IMR-90 (cell line): ENCODE results near the gene ZSCAN31. TPM values are rescaled to one million over a fixed set of nuclear protein-coding genes. Genes with fewer than 3 reads are reported as not detected.

Experiments used
- ATAC-seq: fragments of 200-7000 bp; cut with Tn5 transposase; 2 replicates; pipeline ENCODE4 v1.9.1; 2020; ENCODE audit warnings: low read depth, mild to moderate bottlenecking, moderate library complexity
- BruUV-seq: library from RNA; stranded (reverse); fragments of 400-500 nt; replicated peaks from 2 replicates; lab custom pipeline; 2021; lab: Mats Ljungman, UMichigan
- CTCF ChIA-PET: fragments of 300-600 bp; formaldehyde crosslinking; extraction: SDS; loops from one replicate; lab custom pipeline; 2021; ENCODE audit warnings: antibody characterized with exemption; lab: Yijun Ruan, JAX
- POLR2A ChIA-PET: fragments of 300-600 bp; sonication (Branson Sonifier 250); formaldehyde crosslinking; loops from one replicate; lab custom pipeline; 2022; ENCODE audit warnings: antibody characterized with exemption; ENCODE audit not compliant: unreplicated experiment; lab: Charles Lee
- DNase-seq: peaks from one replicate; pipeline ENCODE4 v3.0.0; 2013
- H2AFZ ChIP-seq: replicated peaks from 2 replicates; pipeline ENCODE3; 2013; ENCODE audit warnings: low read length, mild to moderate bottlenecking; ENCODE audit not compliant: poor library complexity
- H2AK5ac ChIP-seq: 2 replicates; pipeline ENCODE4 v1.6.1; 2013; ENCODE audit warnings: low read depth, low read length, inconsistent platforms
- H2AK9ac ChIP-seq: replicated peaks from 2 replicates; pipeline ENCODE3; 2013; ENCODE audit warnings: mild to moderate bottlenecking, low read depth, low read length, moderate library complexity; ENCODE audit not compliant: poor library complexity
- H2BK120ac ChIP-seq: 2 replicates; pipeline ENCODE4 v1.6.1; 2013; ENCODE audit warnings: low read depth, low read length, inconsistent platforms
- H2BK15ac ChIP-seq: 3 replicates; pipeline ENCODE4 v1.6.1; 2013; ENCODE audit warnings: low read depth, low read length, inconsistent platforms
- H2BK20ac ChIP-seq: 2 replicates; pipeline ENCODE4 v1.6.1; 2013; ENCODE audit warnings: low read depth, mild to moderate bottlenecking, inconsistent platforms, low read length, moderate library complexity
- H2BK5ac ChIP-seq: 2 replicates; pipeline ENCODE4 v1.6.1; 2013; ENCODE audit warnings: mild to moderate bottlenecking, low read depth, low read length, inconsistent platforms; ENCODE audit not compliant: poor library complexity, severe bottlenecking
- H3K14ac ChIP-seq: replicated peaks from 2 replicates; pipeline ENCODE4 v1.6.1; 2013; ENCODE audit warnings: low read depth, low read length, inconsistent platforms
- H3K18ac ChIP-seq: 2 replicates; pipeline ENCODE4 v1.6.1; 2013; ENCODE audit warnings: low read depth, low read length, control low read depth
- H3K23ac ChIP-seq: 2 replicates; pipeline ENCODE4 v1.6.1; 2013; ENCODE audit warnings: low read depth, low read length, inconsistent platforms
- H3K27ac ChIP-seq: 2 replicates; pipeline ENCODE4 v1.5.1; 2013; ENCODE audit warnings: mild to moderate bottlenecking, control low read depth, low read length; ENCODE audit not compliant: insufficient read depth
- H3K27me3 ChIP-seq: 2 replicates; pipeline ENCODE4 v1.6.1; 2013; ENCODE audit warnings: low read length; ENCODE audit not compliant: control insufficient read depth, insufficient read depth
- H3K36me3 ChIP-seq: 2 replicates; pipeline ENCODE4 v1.6.1; 2013; ENCODE audit warnings: low read length, mixed read lengths; ENCODE audit not compliant: control insufficient read depth, insufficient read depth
- H3K4ac ChIP-seq: 2 replicates; pipeline ENCODE4 v1.6.1; 2013; ENCODE audit warnings: low read depth, low read length, inconsistent platforms
- H3K4me1 ChIP-seq: 2 replicates; pipeline ENCODE4 v1.6.1; 2013; ENCODE audit warnings: low read length, mixed read lengths; ENCODE audit not compliant: control insufficient read depth, insufficient read depth
- H3K4me2 ChIP-seq: 2 replicates; pipeline ENCODE4 v1.6.1; 2013; ENCODE audit warnings: low read depth, mild to moderate bottlenecking, control low read depth, low read length, moderate library complexity
- H3K4me3 ChIP-seq: 2 replicates; pipeline ENCODE4 v1.5.1; 2013; ENCODE audit warnings: low read depth, mild to moderate bottlenecking, control low read depth, low read length, moderate library complexity; ENCODE audit not compliant: insufficient read depth
- H3K56ac ChIP-seq: 2 replicates; pipeline ENCODE4 v1.6.1; 2013; ENCODE audit warnings: low read length, inconsistent platforms; ENCODE audit not compliant: insufficient read depth; ENCODE audit errors: extremely low read depth
- H3K79me1 ChIP-seq, 2 experiments: 2 replicates each; pipeline ENCODE4 v1.6.1; 2013; ENCODE audit warnings: low read length in 2 of 2, inconsistent platforms in 1 of 2, low read depth in 1 of 2
- H3K9ac ChIP-seq: 2 replicates; pipeline ENCODE4 v1.6.1; 2013; ENCODE audit warnings: low read depth, low read length, control low read depth
- H3K9me1 ChIP-seq: 2 replicates; pipeline ENCODE4 v1.6.1; 2013; ENCODE audit warnings: low read length, inconsistent platforms; ENCODE audit not compliant: insufficient read depth
- H3K9me3 ChIP-seq: 2 replicates; pipeline ENCODE4 v1.6.1; 2013; ENCODE audit warnings: low read length; ENCODE audit not compliant: control insufficient read depth, insufficient read depth
- H4K20me1 ChIP-seq: 2 replicates; pipeline ENCODE4 v1.6.1; 2013; ENCODE audit warnings: low read length, inconsistent platforms; ENCODE audit not compliant: insufficient read depth
- H4K5ac ChIP-seq: 2 replicates; pipeline ENCODE4 v1.6.1; 2013; ENCODE audit warnings: mild to moderate bottlenecking, low read depth, low read length, control low read depth
- H4K8ac ChIP-seq, 2 experiments: 2 replicates each; pipeline ENCODE4 v1.6.1; 2013; ENCODE audit warnings: low read depth in 2 of 2, low read length in 2 of 2, control low read depth in 1 of 2, inconsistent platforms in 1 of 2
- H4K91ac ChIP-seq: 2 replicates; pipeline ENCODE4 v1.6.1; 2013; ENCODE audit warnings: low read depth, low read length, inconsistent platforms; ENCODE audit not compliant: insufficient read depth
- CHD1 ChIP-seq: IDR thresholded peaks from 2 replicates; pipeline ENCODE4 v1.6.1; 2012; ENCODE audit warnings: low read depth, low read length, improper control_type of control experiment
- CTCF ChIP-seq: conservative IDR thresholded peaks from 2 replicates; pipeline ENCODE4 v1.5.1; 2012; ENCODE audit warnings: mild to moderate bottlenecking, low read depth, low read length, improper control_type of control experiment
- FOS ChIP-seq: fragments of 150-350 bp; IDR thresholded peaks from 2 replicates; pipeline ENCODE4 v1.6.1; 2016; ENCODE audit warnings: low read depth, low read length
- MXI1 ChIP-seq: IDR thresholded peaks from 2 replicates; pipeline ENCODE4 v1.6.1; 2012; ENCODE audit warnings: low read depth, mild to moderate bottlenecking, low read length, moderate library complexity, borderline replicate concordance
- NFE2L2 ChIP-seq: fragments of 150-350 bp; IDR thresholded peaks from 2 replicates; pipeline ENCODE4 v1.6.1; 2016; ENCODE audit warnings: low read depth, mild to moderate bottlenecking, low read length
- RFX5 ChIP-seq: IDR thresholded peaks from 2 replicates; pipeline ENCODE4 v1.8.0; 2012; ENCODE audit warnings: low read depth, mild to moderate bottlenecking, low read length, moderate library complexity
- WGBS, 2 experiments: methylation state at CpG; one replicate each; pipeline versions ENCODE4 v1.1.5 to v1.1.7; 2013; ENCODE audit warnings: missing lambda C conversion rate in 2 of 2; ENCODE audit not compliant: insufficient read length in 1 of 2; ENCODE audit errors: extremely low coverage in 2 of 2; 5-methylcytosine and 5-hydroxymethylcytosine counted together
- dilution Hi-C: fragments of 300-500 bp; cut with HindIII; formaldehyde crosslinking; loops from one replicate; pipeline ENCODE4 v1.14.3; 2018; ENCODE audit warnings: low sequenced_read_pairs; ENCODE audit not compliant: unreplicated experiment
- in situ Hi-C: fragments of 300-500 bp; cut with MboI; formaldehyde crosslinking; loops from 3 replicates; pipeline ENCODE4 v1.14.3; 2019; ENCODE audit warnings: low sequenced_read_pairs, inconsistent platforms, mixed read lengths
- intact Hi-C: fragments of 100-400 bp; cut with micrococcal nuclease; formaldehyde crosslinking; loops from 2 replicates; pipeline ENCODE4 v1.10.0; 2022
- polyA plus RNA-seq, 3 experiments: library from polyadenylated mRNA; depleted of rRNA; stranded (reverse); fragments of >200 nt; gene quantifications; 2 replicates each; pipeline ENCODE4 v1.2.3, GENCODE V29; 2012; ENCODE audit warnings: low replicate concordance in 1 of 3
- total RNA-seq: library from RNA; depleted of rRNA; stranded (reverse); fragments of >200 nt; gene quantifications from 2 replicates; pipeline ENCODE4 v1.2.3, GENCODE V29; 2012

Gene ZSCAN31
- total and polyA plus RNA-seq, 2 of the 4 experiments (the other 2 are of a cell fraction), result 1.4 to 4.7 TPM

- in situ Hi-C loops (no loop called here), dilution Hi-C loops (no loop called here), intact Hi-C loops (no loop called here)
- H3K4me3 ChIP-seq, result no peak overlapping the region
- H2BK120ac ChIP-seq, result no peak overlapping the region
- H2AK9ac ChIP-seq, result no peak overlapping the region
- no peak overlapping the region for H4K91ac ChIP-seq
- H3K4ac ChIP-seq, result no peak overlapping the region
- H3K9ac ChIP-seq, result no peak overlapping the region
- no peak overlapping the region for H2AK5ac ChIP-seq
- no peak overlapping the region for H3K56ac ChIP-seq
- H3K14ac ChIP-seq, result no peak overlapping the region
- POLR2A ChIA-PET, result no interaction called here
- H3K79me1 ChIP-seq, result no peaks in the 10 kb centered on the region
- ATAC-seq (no peak), DNase-seq (no peak)
- no peak for TF ChIP-seq FOS
- TF ChIP-seq CTCF, result no peak
- TF ChIP-seq NFE2L2, result no peak
- TF ChIP-seq CHD1, result no peak
- TF ChIP-seq MXI1, result no peak
- no peak for TF ChIP-seq RFX5
- BruUV-seq, result no TSS peak
- H3K4me1 ChIP-seq, result no peaks in the 10 kb centered on the region
- H3K4me2 ChIP-seq, result no peak overlapping the region
- H4K5ac ChIP-seq, result no peak overlapping the region
- H3K27ac ChIP-seq, result no peak overlapping the region
- H2AFZ ChIP-seq, result no peak overlapping the region
- no peak overlapping the region for H4K8ac ChIP-seq
- peaks cover 4% of the 10 kb centered on the region; the same call in 1 of the 2 replicates for H3K9me1 ChIP-seq
- no peak overlapping the region for H3K18ac ChIP-seq
- H3K27me3 ChIP-seq, result no peaks in the 10 kb centered on the region
- no peak overlapping the region for H2BK20ac ChIP-seq
- no peak overlapping the region for H2BK5ac ChIP-seq
- H2BK15ac ChIP-seq, result no peak overlapping the region
- WGBS, 2 experiments, result no CpG with 5 or more reads among the region's 3 CpGs
- H3K36me3 ChIP-seq, result peaks cover 9% of the 10 kb centered on the region
- no peak overlapping the region for H3K23ac ChIP-seq
- no peaks in the 10 kb centered on the region for H3K9me3 ChIP-seq
- CTCF ChIA-PET, result no interaction called here
- H4K20me1 ChIP-seq, result no peaks in the 10 kb centered on the region
Observed at GRCh38 chr6:28303570-28303969, 32.4 kb downstream of the ZSCAN31 start.
